IMR-90 (cell line): ENCODE data around the gene FKRP. TPM values are rescaled to one million over a fixed set of nuclear protein-coding genes. Genes with fewer than 3 reads are reported as not detected.
A peak's percentile ranks its signal among the peaks of the same experiment; 100 is the strongest.

ENCODE experiments used
- ATAC-seq: fragments of 200-7000 bp; cut with Tn5 transposase; 2 replicates; pipeline ENCODE4 v1.9.1; 2020; ENCODE audit warnings: low read depth, mild to moderate bottlenecking, moderate library complexity
- BruUV-seq: library from RNA; stranded (reverse); fragments of 400-500 nt; replicated peaks from 2 replicates; lab custom pipeline; 2021; lab: Mats Ljungman, UMichigan
- CTCF ChIA-PET: fragments of 300-600 bp; formaldehyde crosslinking; extraction: SDS; loops from one replicate; lab custom pipeline; 2021; ENCODE audit warnings: antibody characterized with exemption; lab: Yijun Ruan, JAX
- POLR2A ChIA-PET: fragments of 300-600 bp; sonication (Branson Sonifier 250); formaldehyde crosslinking; loops from one replicate; lab custom pipeline; 2022; ENCODE audit warnings: antibody characterized with exemption; ENCODE audit not compliant: unreplicated experiment; lab: Charles Lee
- DNase-seq: peaks from one replicate; pipeline ENCODE4 v3.0.0; 2013
- H2AFZ ChIP-seq: replicated peaks from 2 replicates; pipeline ENCODE3; 2013; ENCODE audit warnings: low read length, mild to moderate bottlenecking; ENCODE audit not compliant: poor library complexity
- H2AK5ac ChIP-seq: 2 replicates; pipeline ENCODE4 v1.6.1; 2013; ENCODE audit warnings: low read depth, low read length, inconsistent platforms
- H2AK9ac ChIP-seq: replicated peaks from 2 replicates; pipeline ENCODE3; 2013; ENCODE audit warnings: mild to moderate bottlenecking, low read depth, low read length, moderate library complexity; ENCODE audit not compliant: poor library complexity
- H2BK120ac ChIP-seq: 2 replicates; pipeline ENCODE4 v1.6.1; 2013; ENCODE audit warnings: low read depth, low read length, inconsistent platforms
- H2BK15ac ChIP-seq: 3 replicates; pipeline ENCODE4 v1.6.1; 2013; ENCODE audit warnings: low read depth, low read length, inconsistent platforms
- H2BK20ac ChIP-seq: 2 replicates; pipeline ENCODE4 v1.6.1; 2013; ENCODE audit warnings: low read depth, mild to moderate bottlenecking, inconsistent platforms, low read length, moderate library complexity
- H2BK5ac ChIP-seq: 2 replicates; pipeline ENCODE4 v1.6.1; 2013; ENCODE audit warnings: mild to moderate bottlenecking, low read depth, low read length, inconsistent platforms; ENCODE audit not compliant: poor library complexity, severe bottlenecking
- H3K14ac ChIP-seq: replicated peaks from 2 replicates; pipeline ENCODE4 v1.6.1; 2013; ENCODE audit warnings: low read depth, low read length, inconsistent platforms
- H3K18ac ChIP-seq: 2 replicates; pipeline ENCODE4 v1.6.1; 2013; ENCODE audit warnings: low read depth, low read length, control low read depth
- H3K23ac ChIP-seq: 2 replicates; pipeline ENCODE4 v1.6.1; 2013; ENCODE audit warnings: low read depth, low read length, inconsistent platforms
- H3K27ac ChIP-seq: 2 replicates; pipeline ENCODE4 v1.5.1; 2013; ENCODE audit warnings: mild to moderate bottlenecking, control low read depth, low read length; ENCODE audit not compliant: insufficient read depth
- H3K27me3 ChIP-seq: 2 replicates; pipeline ENCODE4 v1.6.1; 2013; ENCODE audit warnings: low read length; ENCODE audit not compliant: control insufficient read depth, insufficient read depth
- H3K36me3 ChIP-seq: 2 replicates; pipeline ENCODE4 v1.6.1; 2013; ENCODE audit warnings: low read length, mixed read lengths; ENCODE audit not compliant: control insufficient read depth, insufficient read depth
- H3K4ac ChIP-seq: 2 replicates; pipeline ENCODE4 v1.6.1; 2013; ENCODE audit warnings: low read depth, low read length, inconsistent platforms
- H3K4me1 ChIP-seq: 2 replicates; pipeline ENCODE4 v1.6.1; 2013; ENCODE audit warnings: low read length, mixed read lengths; ENCODE audit not compliant: control insufficient read depth, insufficient read depth
- H3K4me2 ChIP-seq: 2 replicates; pipeline ENCODE4 v1.6.1; 2013; ENCODE audit warnings: low read depth, mild to moderate bottlenecking, control low read depth, low read length, moderate library complexity
- H3K4me3 ChIP-seq: 2 replicates; pipeline ENCODE4 v1.5.1; 2013; ENCODE audit warnings: low read depth, mild to moderate bottlenecking, control low read depth, low read length, moderate library complexity; ENCODE audit not compliant: insufficient read depth
- H3K56ac ChIP-seq: 2 replicates; pipeline ENCODE4 v1.6.1; 2013; ENCODE audit warnings: low read length, inconsistent platforms; ENCODE audit not compliant: insufficient read depth; ENCODE audit errors: extremely low read depth
- H3K79me1 ChIP-seq, 2 experiments: 2 replicates each; pipeline ENCODE4 v1.6.1; 2013; ENCODE audit warnings: low read length in 2 of 2, inconsistent platforms in 1 of 2, low read depth in 1 of 2
- H3K9ac ChIP-seq: 2 replicates; pipeline ENCODE4 v1.6.1; 2013; ENCODE audit warnings: low read depth, low read length, control low read depth
- H3K9me1 ChIP-seq: 2 replicates; pipeline ENCODE4 v1.6.1; 2013; ENCODE audit warnings: low read length, inconsistent platforms; ENCODE audit not compliant: insufficient read depth
- H3K9me3 ChIP-seq: 2 replicates; pipeline ENCODE4 v1.6.1; 2013; ENCODE audit warnings: low read length; ENCODE audit not compliant: control insufficient read depth, insufficient read depth
- H4K20me1 ChIP-seq: 2 replicates; pipeline ENCODE4 v1.6.1; 2013; ENCODE audit warnings: low read length, inconsistent platforms; ENCODE audit not compliant: insufficient read depth
- H4K5ac ChIP-seq: 2 replicates; pipeline ENCODE4 v1.6.1; 2013; ENCODE audit warnings: mild to moderate bottlenecking, low read depth, low read length, control low read depth
- H4K8ac ChIP-seq, 2 experiments: 2 replicates each; pipeline ENCODE4 v1.6.1; 2013; ENCODE audit warnings: low read depth in 2 of 2, low read length in 2 of 2, control low read depth in 1 of 2, inconsistent platforms in 1 of 2
- H4K91ac ChIP-seq: 2 replicates; pipeline ENCODE4 v1.6.1; 2013; ENCODE audit warnings: low read depth, low read length, inconsistent platforms; ENCODE audit not compliant: insufficient read depth
- CHD1 ChIP-seq: IDR thresholded peaks from 2 replicates; pipeline ENCODE4 v1.6.1; 2012; ENCODE audit warnings: low read depth, low read length, improper control_type of control experiment
- USF2 ChIP-seq: fragments of 150-350 bp; IDR thresholded peaks from 2 replicates; pipeline ENCODE4 v1.6.1; 2017; ENCODE audit warnings: mild to moderate bottlenecking, antibody characterized with exemption, low read length, low read depth
- WGBS, 2 experiments: methylation state at CpG; one replicate each; pipeline versions ENCODE4 v1.1.5 to v1.1.7; 2013; ENCODE audit warnings: missing lambda C conversion rate in 2 of 2; ENCODE audit not compliant: insufficient read length in 1 of 2; ENCODE audit errors: extremely low coverage in 2 of 2; 5-methylcytosine and 5-hydroxymethylcytosine counted together
- dilution Hi-C: fragments of 300-500 bp; cut with HindIII; formaldehyde crosslinking; loops from one replicate; pipeline ENCODE4 v1.14.3; 2018; ENCODE audit warnings: low sequenced_read_pairs; ENCODE audit not compliant: unreplicated experiment
- in situ Hi-C: fragments of 300-500 bp; cut with MboI; formaldehyde crosslinking; loops from 3 replicates; pipeline ENCODE4 v1.14.3; 2019; ENCODE audit warnings: low sequenced_read_pairs, inconsistent platforms, mixed read lengths
- intact Hi-C: fragments of 100-400 bp; cut with micrococcal nuclease; formaldehyde crosslinking; loops from 2 replicates; pipeline ENCODE4 v1.10.0; 2022
- polyA plus RNA-seq, 3 experiments: library from polyadenylated mRNA; depleted of rRNA; stranded (reverse); fragments of >200 nt; gene quantifications; 2 replicates each; pipeline ENCODE4 v1.2.3, GENCODE V29; 2012; ENCODE audit warnings: low replicate concordance in 1 of 3
- total RNA-seq: library from RNA; depleted of rRNA; stranded (reverse); fragments of >200 nt; gene quantifications from 2 replicates; pipeline ENCODE4 v1.2.3, GENCODE V29; 2012

FKRP gene
- total and polyA plus RNA-seq, 2 of the 4 experiments (the other 2 are of a cell fraction), result 6.1 to 25.3 TPM

GRCh38 chr19:46782355-46783019 lies 36.6 kb downstream of the FKRP start:
- no peaks in the 10 kb centered on the region for H3K27me3 ChIP-seq
- no peak overlapping the region; the same call in 1 of the 2 replicates for H2AK5ac ChIP-seq
- no peak overlapping the region for H3K18ac ChIP-seq
- H2BK15ac ChIP-seq, result no peak overlapping the region
- no peak overlapping the region for H2BK20ac ChIP-seq
- H3K4ac ChIP-seq, result peak overlapping the region; percentile 16; the same call in 1 of the 2 replicates
- peaks cover 37 to 76% of the 10 kb centered on the region in 2 experiments for H3K79me1 ChIP-seq
- no peak overlapping the region for H3K56ac ChIP-seq
- CTCF ChIA-PET, result no interaction called here
- H3K4me3 ChIP-seq, result no peak overlapping the region
- no peak for TF ChIP-seq USF2
- TF ChIP-seq CHD1, result no peak
- DNase-seq, result no peak
- H4K91ac ChIP-seq, result no peak overlapping the region
- H2AK9ac ChIP-seq, result peak overlapping the region; percentile 83
- H4K20me1 ChIP-seq, result peaks cover 83% of the 10 kb centered on the region
- H2AFZ ChIP-seq, result no peak overlapping the region
- H2BK5ac ChIP-seq, result peak overlapping the region; percentile 1
- H3K36me3 ChIP-seq, result peaks cover 65% of the 10 kb centered on the region
- no peak for ATAC-seq
- H4K5ac ChIP-seq, result no peak overlapping the region
- H3K9me3 ChIP-seq, result no peaks in the 10 kb centered on the region
- H3K27ac ChIP-seq, result peak overlapping the region; percentile 5; the same call in 1 of the 2 replicates
- H3K4me1 ChIP-seq, result peaks cover 10% of the 10 kb centered on the region
- 94% methylated on average over 3 of the region's 7 CpGs; no CpG with 5 or more reads in 1 of the 2 experiments for WGBS, 2 experiments
- POLR2A ChIA-PET, result interaction anchor here (0.6 kb wide), 1 partner anchor 11 kb away, joined by 7 read pairs; no protein-coding TSS in a partner anchor
- in situ Hi-C loops, result loop anchor here (10.0 kb wide), 1 partner anchor 62 kb away; no protein-coding TSS in a partner anchor
- intact Hi-C loops, result no loop called here
- dilution Hi-C loops, result no loop called here
- H3K4me2 ChIP-seq, result no peak overlapping the region; the same call in 1 of the 2 replicates
- H3K23ac ChIP-seq, result peak overlapping the region; percentile 36; the same call in 1 of the 2 replicates
- H3K9me1 ChIP-seq, result peaks cover 10% of the 10 kb centered on the region; the same call in 1 of the 2 replicates
- peak overlapping the region in 1 of 2 experiments; percentile 30; a peak in 1 of 4 replicates for H4K8ac ChIP-seq
- H3K9ac ChIP-seq, result 0 out of 2 replicates have a peak overlapping the region, but pooled peaks have one; percentile 15
- no peak overlapping the region for H2BK120ac ChIP-seq
- BruUV-seq, result no TSS peak
- no peak overlapping the region for H3K14ac ChIP-seq
